GM19025 (cell line): ENCODE results near the gene UROD.

Experiments
- ATAC-seq: cut with Tn5 transposase; IDR thresholded peaks from one replicate; pipeline ENCODE4 v1.9.1; 2021; ENCODE audit warnings: mild to moderate bottlenecking, low read depth, moderate library complexity; ENCODE audit not compliant: unreplicated experiment

Gene UROD

GRCh38 chr1:45008076-45008475 lies 4.0 kb upstream of the UROD start:
- no peak for ATAC-seq

- no peak for ATAC-seq
These were observed 3.5 kb upstream of the UROD start for GRCh38 chr1:45008516-45008915.

- no peak for ATAC-seq
These were observed 2.7 kb upstream of the UROD start for GRCh38 chr1:45009296-45009865.

GRCh38 chr1:45009956-45010854 lies 1.8 kb upstream of the UROD start:
- ATAC-seq = no peak

GRCh38 chr1:45010855-45011811 lies 921 bp upstream of the UROD start, which contains the start of gene HECTD3:
HECTD3 (minus strand) TSS chr1:45011324; CDS start chr1:45011257, 67 bp downstream.
- ATAC-seq = peak; percentile 74

GRCh38 chr1:45012639-45013278 lies 705 bp downstream of the UROD start:
- ATAC-seq = no peak

- no peak for ATAC-seq
These were observed 1.6 kb downstream of the UROD start for GRCh38 chr1:45013551-45014209.

GRCh38 chr1:45014321-45015028 lies 2.4 kb downstream of the UROD start:
- no peak for ATAC-seq

GRCh38 chr1:45015683-45016082 lies 3.6 kb downstream of the UROD start:
- ATAC-seq = no peak

- ATAC-seq = no peak
These were observed 4.1 kb downstream of the UROD start for GRCh38 chr1:45016090-45016697.

- no peak for ATAC-seq
These were observed 4.7 kb downstream of the UROD start for GRCh38 chr1:45016767-45017166.

- ATAC-seq = no peak
These were observed 6.7 kb downstream of the UROD start for GRCh38 chr1:45018599-45019230.

GRCh38 chr1:45023663-45024062 lies 11.6 kb downstream of the UROD start:
- ATAC-seq = no peak

- ATAC-seq = no peak
These were observed 14.4 kb downstream of the UROD start for GRCh38 chr1:45026446-45026845.

GRCh38 chr1:45032837-45033236 lies 20.8 kb downstream of the UROD start:
- no peak for ATAC-seq

- no peak for ATAC-seq
These were observed 21.3 kb downstream of the UROD start for GRCh38 chr1:45033356-45033755.

- ATAC-seq = no peak
These were observed 23.7 kb downstream of the UROD start for GRCh38 chr1:45035631-45036301.

GRCh38 chr1:45037456-45037855 lies 25.4 kb downstream of the UROD start:
- no peak for ATAC-seq
